Activated CD4-positive, CD25-positive, alpha-beta regulatory T cell treated with anti-CD3 and anti-CD28 coated beads, Interleukin-2, amount 50 U/mL, for 72 hours (primary cell): ENCODE data around the gene LRRC63.
"Not testable (repeated sequence)": the region's sequence is repeated elsewhere in the genome, so short reads cannot be mapped to it uniquely, and the experiment has no call there.

Source experiments
- DNase-seq: peaks from one replicate; pipeline ENCODE4 v3.0.0; 2021

Gene LRRC63

GRCh38 chr13:46267166-46267565, 55.4 kb downstream of the LRRC63 start:
- DNase-seq = no peak

GRCh38 chr13:46270416-46270815, 58.7 kb downstream of the LRRC63 start:
- no peak for DNase-seq

GRCh38 chr13:46274094-46274698, 62.5 kb downstream of the LRRC63 start:
- no peak for DNase-seq

- DNase-seq = no peak
Measured at GRCh38 chr13:46278474-46278873, 66.7 kb downstream of the LRRC63 start.

- no peak for DNase-seq
Measured at GRCh38 chr13:46281779-46282178, 70.1 kb downstream of the LRRC63 start.

- not testable (repeated sequence) for DNase-seq
Measured at GRCh38 chr13:46283912-46284824, 72.4 kb downstream of the LRRC63 start.

GRCh38 chr13:46286972-46287371, 75.2 kb downstream of the LRRC63 start:
- no peak for DNase-seq

- no peak for DNase-seq
Measured at GRCh38 chr13:46288570-46289259, 77.0 kb downstream of the LRRC63 start.

GRCh38 chr13:46289260-46289955, 77.7 kb downstream of the LRRC63 start:
- DNase-seq = no peak

- DNase-seq = no peak
Measured at GRCh38 chr13:46290434-46290833, 78.7 kb downstream of the LRRC63 start.

- DNase-seq = no peak
Measured at GRCh38 chr13:46293436-46293835, 81.7 kb downstream of the LRRC63 start.

- no peak for DNase-seq
Measured at GRCh38 chr13:46295491-46296114, 83.9 kb downstream of the LRRC63 start.

- DNase-seq = no peak
Measured at GRCh38 chr13:46296115-46296822, 84.5 kb downstream of the LRRC63 start.

- no peak for DNase-seq
Measured at GRCh38 chr13:46296921-46297320, 85.2 kb downstream of the LRRC63 start.

- no peak for DNase-seq
Measured at GRCh38 chr13:46297361-46297811, 85.7 kb downstream of the LRRC63 start.

- DNase-seq = no peak
Measured at GRCh38 chr13:46303742-46304385, 92.1 kb downstream of the LRRC63 start.

GRCh38 chr13:46304546-46304945, 92.8 kb downstream of the LRRC63 start:
- DNase-seq = no peak

- no peak for DNase-seq
Measured at GRCh38 chr13:46307554-46307953, 95.8 kb downstream of the LRRC63 start.

- DNase-seq = no peak
Measured at GRCh38 chr13:46310066-46310465, 98.3 kb downstream of the LRRC63 start.

GRCh38 chr13:46311217-46311616, 99.5 kb downstream of the LRRC63 start:
- no peak for DNase-seq

- no peak for DNase-seq
Measured at GRCh38 chr13:46313024-46313423, 101.3 kb downstream of the LRRC63 start.
